A549 (cell line): ENCODE results near the gene SOX5.

Experiments used
- BHLHE40 ChIP-seq: IDR thresholded peaks from 2 replicates; pipeline ENCODE4 v1.6.1; 2012; ENCODE audit warnings: low read depth, low read length, inconsistent platforms
- HDAC2 ChIP-seq: fragments of 200-600 bp; sonication (generic); IDR thresholded peaks from 2 replicates; pipeline ENCODE4 v1.6.1; 2016
- JUNB ChIP-seq: fragments of >200 bp; sonication (Bioruptor Twin); formaldehyde crosslinking; IDR thresholded peaks from 2 replicates; pipeline ENCODE4 v1.6.1; 2016
- KDM1A ChIP-seq: fragments of 200-600 bp; sonication (generic); IDR thresholded peaks from 2 replicates; pipeline ENCODE4 v1.6.1; 2016; ENCODE audit warnings: low read depth, mild to moderate bottlenecking
- NFE2L2 ChIP-seq: fragments of 150-350 bp; conservative IDR thresholded peaks from 2 replicates; pipeline ENCODE4 v1.6.1; 2014; ENCODE audit warnings: low read length
- POLR2A ChIP-seq: IDR thresholded peaks from 2 replicates; pipeline ENCODE4 v1.6.1; 2012; ENCODE audit warnings: mild to moderate bottlenecking, low read length
- POLR2AphosphoS2 ChIP-seq: conservative IDR thresholded peaks from 2 replicates; pipeline ENCODE4 v1.6.1; 2012; ENCODE audit warnings: low read length, improper control_type of control experiment, inconsistent platforms
- RAD21 ChIP-seq, 2 experiments: fragments of >200 bp in 1 of 2; sonication (Bioruptor Twin) in 1 of 2; formaldehyde crosslinking in 1 of 2; IDR thresholded peaks in 1 of 2; conservative IDR thresholded peaks in 1 of 2; 2 replicates in 1 of 2; 3 replicates in 1 of 2; pipeline ENCODE4 v1.6.1; 2012 to 2018; ENCODE audit warnings: inconsistent platforms in 1 of 2
- RNF2 ChIP-seq: fragments of 200-600 bp; sonication (generic); IDR thresholded peaks from 2 replicates; pipeline ENCODE4 v1.6.1; 2016; ENCODE audit warnings: low read depth, mild to moderate bottlenecking, antibody characterized with exemption, moderate library complexity, borderline replicate concordance
- TF ChIP-seq, protein P1 (sequence below): IDR thresholded peaks from 2 replicates; pipeline ENCODE4 v1.6.1; 2012
- TF ChIP-seq, protein P2 (sequence below): fragments of 200-600 bp; sonication (generic); IDR thresholded peaks from 2 replicates; pipeline ENCODE4 v1.6.1; 2016; ENCODE audit warnings: antibody characterized with exemption, mild to moderate bottlenecking, moderate library complexity
- TF ChIP-seq, protein P3 (sequence below): fragments of >200 bp; sonication (Bioruptor Twin); formaldehyde crosslinking; IDR thresholded peaks from 3 replicates; pipeline ENCODE4 v1.5.1; 2016

DNA sequence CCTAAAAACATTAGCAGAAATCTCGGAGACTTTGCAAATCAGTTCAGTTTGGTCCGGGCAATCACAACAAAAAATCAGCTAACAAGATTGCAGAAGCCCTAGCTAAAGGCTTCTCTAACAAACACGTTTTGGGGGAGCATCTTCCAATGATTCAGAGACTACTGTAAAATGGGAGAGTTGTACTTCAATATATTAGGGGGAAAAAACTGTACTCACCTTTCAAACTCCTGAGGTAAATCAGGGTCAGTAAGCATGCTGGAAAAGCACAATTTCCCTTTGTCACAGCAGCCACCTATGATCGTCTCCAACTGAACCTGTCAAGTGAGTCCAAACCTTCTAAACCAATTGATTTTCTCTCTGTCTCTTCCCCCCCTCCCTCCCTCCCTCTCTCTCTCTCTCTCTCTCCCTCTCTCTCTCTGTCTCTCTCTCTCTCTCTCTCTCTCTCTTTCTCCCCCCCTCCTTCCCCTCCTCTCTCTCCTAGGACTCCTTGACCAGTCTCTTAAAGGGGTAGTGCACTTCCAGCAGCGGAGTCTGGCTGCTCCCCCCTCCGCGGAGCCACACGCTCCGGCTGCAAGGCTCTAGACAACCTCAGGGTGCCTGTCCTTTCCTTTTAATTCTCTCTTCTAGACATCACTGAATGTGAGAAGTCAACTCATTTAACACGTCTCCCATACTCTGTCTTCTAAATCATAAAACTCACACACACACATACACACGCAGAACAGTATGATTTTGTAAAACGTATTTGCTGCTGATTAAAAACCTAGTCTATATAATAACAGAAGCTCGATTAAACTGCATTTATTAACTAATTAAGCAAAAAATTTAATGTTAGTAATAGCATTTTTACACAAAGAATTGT is at the start of gene SOX5:
- TF ChIP-seq, protein P1, sequence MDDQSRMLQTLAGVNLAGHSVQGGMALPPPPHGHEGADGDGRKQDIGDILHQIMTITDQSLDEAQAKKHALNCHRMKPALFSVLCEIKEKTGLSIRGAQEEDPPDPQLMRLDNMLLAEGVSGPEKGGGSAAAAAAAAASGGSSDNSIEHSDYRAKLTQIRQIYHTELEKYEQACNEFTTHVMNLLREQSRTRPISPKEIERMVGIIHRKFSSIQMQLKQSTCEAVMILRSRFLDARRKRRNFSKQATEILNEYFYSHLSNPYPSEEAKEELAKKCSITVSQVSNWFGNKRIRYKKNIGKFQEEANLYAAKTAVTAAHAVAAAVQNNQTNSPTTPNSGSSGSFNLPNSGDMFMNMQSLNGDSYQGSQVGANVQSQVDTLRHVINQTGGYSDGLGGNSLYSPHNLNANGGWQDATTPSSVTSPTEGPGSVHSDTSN = no peak
- TF ChIP-seq POLR2AphosphoS2 (no peak), POLR2A (no peak), JUNB (no peak), BHLHE40 (no peak), KDM1A (no peak), RAD21 (conservative IDR thresholded peaks at IDR 0.05 in 1 of 2, IDR thresholded peaks at IDR 0.05 in 1 of 2) (no peak), HDAC2 (no peak), RNF2 (no peak), NFE2L2 (no peak)
- TF ChIP-seq, protein P2, sequence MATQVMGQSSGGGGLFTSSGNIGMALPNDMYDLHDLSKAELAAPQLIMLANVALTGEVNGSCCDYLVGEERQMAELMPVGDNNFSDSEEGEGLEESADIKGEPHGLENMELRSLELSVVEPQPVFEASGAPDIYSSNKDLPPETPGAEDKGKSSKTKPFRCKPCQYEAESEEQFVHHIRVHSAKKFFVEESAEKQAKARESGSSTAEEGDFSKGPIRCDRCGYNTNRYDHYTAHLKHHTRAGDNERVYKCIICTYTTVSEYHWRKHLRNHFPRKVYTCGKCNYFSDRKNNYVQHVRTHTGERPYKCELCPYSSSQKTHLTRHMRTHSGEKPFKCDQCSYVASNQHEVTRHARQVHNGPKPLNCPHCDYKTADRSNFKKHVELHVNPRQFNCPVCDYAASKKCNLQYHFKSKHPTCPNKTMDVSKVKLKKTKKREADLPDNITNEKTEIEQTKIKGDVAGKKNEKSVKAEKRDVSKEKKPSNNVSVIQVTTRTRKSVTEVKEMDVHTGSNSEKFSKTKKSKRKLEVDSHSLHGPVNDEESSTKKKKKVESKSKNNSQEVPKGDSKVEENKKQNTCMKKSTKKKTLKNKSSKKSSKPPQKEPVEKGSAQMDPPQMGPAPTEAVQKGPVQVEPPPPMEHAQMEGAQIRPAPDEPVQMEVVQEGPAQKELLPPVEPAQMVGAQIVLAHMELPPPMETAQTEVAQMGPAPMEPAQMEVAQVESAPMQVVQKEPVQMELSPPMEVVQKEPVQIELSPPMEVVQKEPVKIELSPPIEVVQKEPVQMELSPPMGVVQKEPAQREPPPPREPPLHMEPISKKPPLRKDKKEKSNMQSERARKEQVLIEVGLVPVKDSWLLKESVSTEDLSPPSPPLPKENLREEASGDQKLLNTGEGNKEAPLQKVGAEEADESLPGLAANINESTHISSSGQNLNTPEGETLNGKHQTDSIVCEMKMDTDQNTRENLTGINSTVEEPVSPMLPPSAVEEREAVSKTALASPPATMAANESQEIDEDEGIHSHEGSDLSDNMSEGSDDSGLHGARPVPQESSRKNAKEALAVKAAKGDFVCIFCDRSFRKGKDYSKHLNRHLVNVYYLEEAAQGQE = no peak
- TF ChIP-seq, protein P3, sequence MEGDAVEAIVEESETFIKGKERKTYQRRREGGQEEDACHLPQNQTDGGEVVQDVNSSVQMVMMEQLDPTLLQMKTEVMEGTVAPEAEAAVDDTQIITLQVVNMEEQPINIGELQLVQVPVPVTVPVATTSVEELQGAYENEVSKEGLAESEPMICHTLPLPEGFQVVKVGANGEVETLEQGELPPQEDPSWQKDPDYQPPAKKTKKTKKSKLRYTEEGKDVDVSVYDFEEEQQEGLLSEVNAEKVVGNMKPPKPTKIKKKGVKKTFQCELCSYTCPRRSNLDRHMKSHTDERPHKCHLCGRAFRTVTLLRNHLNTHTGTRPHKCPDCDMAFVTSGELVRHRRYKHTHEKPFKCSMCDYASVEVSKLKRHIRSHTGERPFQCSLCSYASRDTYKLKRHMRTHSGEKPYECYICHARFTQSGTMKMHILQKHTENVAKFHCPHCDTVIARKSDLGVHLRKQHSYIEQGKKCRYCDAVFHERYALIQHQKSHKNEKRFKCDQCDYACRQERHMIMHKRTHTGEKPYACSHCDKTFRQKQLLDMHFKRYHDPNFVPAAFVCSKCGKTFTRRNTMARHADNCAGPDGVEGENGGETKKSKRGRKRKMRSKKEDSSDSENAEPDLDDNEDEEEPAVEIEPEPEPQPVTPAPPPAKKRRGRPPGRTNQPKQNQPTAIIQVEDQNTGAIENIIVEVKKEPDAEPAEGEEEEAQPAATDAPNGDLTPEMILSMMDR = no peak
